Retinal pigment epithelial cell (primary cell): ENCODE results near the gene ERAL1.

Experiments
- DNase-seq: peaks from one replicate; pipeline ENCODE4 v3.0.0-alpha.2; 2010; ENCODE audit warnings: low read depth
- H3K4me3 ChIP-seq: 2 replicates; pipeline ENCODE4 v1.5.1; 2011; ENCODE audit warnings: mild to moderate bottlenecking, low read length, control low read depth, moderate library complexity
- CTCF ChIP-seq: conservative IDR thresholded peaks from 2 replicates; pipeline ENCODE4 v1.5.1; 2011; ENCODE audit warnings: low read depth, low read length, control low read depth, inconsistent platforms

ERAL1 gene

GRCh38 chr17:28854457-28855335 lies at the start of gene ERAL1:
TSS of gene ERAL1 (plus strand) at chr17:28855016. CDS start at chr17:28855035, 19 bp downstream.
- TF ChIP-seq CTCF = no peak
- H3K4me3 ChIP-seq = peak within 1 kb of the TSS; percentile 90
- peak; percentile 52 for DNase-seq

GRCh38 chr17:28807925-28808634 lies 46.7 kb upstream of the ERAL1 start:
- peak overlapping the region; percentile 36 for H3K4me3 ChIP-seq
- TF ChIP-seq CTCF = no peak

GRCh38 chr17:28810437-28810836 lies 44.4 kb upstream of the ERAL1 start:
- no peak for TF ChIP-seq CTCF
- DNase-seq = no peak
- H3K4me3 ChIP-seq = peak overlapping the region; percentile 96

More at GRCh38 chr17:28807925-28808634, 46.7 kb upstream of the ERAL1 start:
- DNase-seq = peak; percentile 81

GRCh38 chr17:28811651-28812090 lies 43.1 kb upstream of the ERAL1 start:
- peak; percentile 16 for DNase-seq
- no peak for TF ChIP-seq CTCF
- peak overlapping the region; percentile 96 for H3K4me3 ChIP-seq

- H3K4me3 ChIP-seq = peak overlapping the region; percentile 96
- DNase-seq = peak; percentile 90
- TF ChIP-seq CTCF = no peak
These were observed 42.6 kb upstream of the ERAL1 start for GRCh38 chr17:28812091-28812747.

GRCh38 chr17:28812748-28813377 lies 42.0 kb upstream of the ERAL1 start:
- TF ChIP-seq CTCF = no peak
- H3K4me3 ChIP-seq = peak overlapping the region; percentile 96
- peak; percentile 62 for DNase-seq
